ENCODE data around the gene MFAP2.

The MFAP2 gene, protein sequence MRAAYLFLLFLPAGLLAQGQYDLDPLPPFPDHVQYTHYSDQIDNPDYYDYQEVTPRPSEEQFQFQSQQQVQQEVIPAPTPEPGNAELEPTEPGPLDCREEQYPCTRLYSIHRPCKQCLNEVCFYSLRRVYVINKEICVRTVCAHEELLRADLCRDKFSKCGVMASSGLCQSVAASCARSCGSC

DNA sequence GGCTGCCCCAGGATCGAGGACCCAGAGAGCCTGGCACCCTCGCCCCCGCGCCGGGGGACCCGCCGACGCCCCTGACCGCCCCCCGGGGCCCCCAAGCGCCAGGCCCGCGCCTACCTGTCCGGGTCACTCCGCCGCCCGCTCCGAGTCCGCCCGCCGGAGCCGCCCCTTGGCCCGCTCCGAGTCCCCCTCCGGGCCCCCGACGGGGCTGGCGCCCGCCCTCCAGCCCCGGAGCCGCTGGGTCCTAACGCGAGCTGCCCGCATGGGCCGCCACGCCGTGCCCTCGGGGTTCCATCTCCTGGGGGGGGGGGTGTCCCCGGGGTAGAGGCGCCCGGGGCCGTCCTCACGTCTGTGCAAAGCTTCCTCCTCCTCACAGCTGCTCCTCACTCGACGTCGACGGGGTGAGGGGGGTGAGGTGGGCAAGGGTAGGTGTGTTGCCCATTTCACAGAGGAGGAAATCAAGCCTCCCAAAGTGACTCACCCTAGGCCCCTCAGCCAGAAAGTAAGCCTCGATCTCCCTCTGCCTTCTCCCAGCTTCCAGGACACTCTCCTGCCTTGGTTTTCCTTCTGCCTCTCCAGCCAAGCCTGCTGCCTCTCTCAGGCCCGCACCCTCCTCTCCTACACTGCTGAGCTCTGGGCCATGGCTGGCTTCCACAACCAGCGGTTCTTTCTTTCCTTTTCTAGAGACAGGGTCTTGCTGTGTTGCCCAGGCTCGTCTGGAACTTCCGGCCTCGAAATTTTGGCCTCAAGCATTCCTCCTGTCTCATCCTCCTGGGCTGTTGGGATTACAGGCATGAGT lies at the start of gene MFAP2:
Gene MFAP2, minus strand, starts transcription at position 148 of the 796 bp plus-strand sequence. CDS start 2,347 bp downstream, outside the sequence.
- DNase-seq (ENCODE audit: low read depth in 2 of 2): no peak

DNA sequence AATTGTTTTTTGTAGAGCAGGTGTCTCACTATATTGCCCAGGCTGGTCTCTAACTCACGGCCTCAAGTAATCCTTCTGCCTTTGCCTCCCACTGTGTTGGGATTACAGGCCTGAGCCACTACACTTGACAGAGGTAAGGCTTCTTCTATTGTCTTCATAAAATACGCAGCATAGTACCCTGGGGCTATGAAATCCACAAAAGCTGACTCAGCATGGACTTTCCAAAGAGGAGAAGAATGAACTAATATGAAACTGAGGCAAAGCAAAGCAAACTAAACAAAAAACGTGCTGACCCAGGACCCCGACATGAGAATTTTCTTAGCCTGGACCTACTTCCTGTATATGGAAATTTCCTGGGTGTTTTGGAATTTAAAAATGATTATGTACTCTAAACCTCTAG lies 49.8 kb upstream of the MFAP2 start:
- no peak for DNase-seq (ENCODE audit: low read depth in 2 of 2)

DNA sequence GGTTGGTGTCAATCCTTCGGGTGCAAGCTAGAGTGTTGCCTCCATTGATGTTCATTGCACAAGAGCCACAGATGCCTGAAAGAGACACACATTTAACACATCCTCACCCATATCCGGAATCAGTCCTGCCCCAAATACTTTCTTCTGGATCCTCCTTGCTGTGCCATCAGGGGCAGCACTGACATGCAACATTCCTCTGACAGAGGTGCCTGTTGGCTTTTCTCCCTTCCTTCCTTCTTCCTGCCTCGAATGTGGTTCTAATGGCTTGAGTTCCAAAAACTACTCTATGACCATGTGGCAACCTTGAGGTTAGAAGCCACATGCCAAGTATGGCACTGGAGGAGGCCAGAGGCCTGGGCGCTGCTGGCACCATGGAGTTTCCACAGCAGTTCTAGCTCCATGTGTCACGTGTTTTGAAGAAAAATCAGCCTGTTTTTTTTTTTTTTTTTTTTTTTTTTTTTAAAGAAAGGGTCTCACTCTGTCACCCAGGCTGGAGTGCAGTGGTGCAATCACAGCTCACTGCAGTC lies 48.3 kb upstream of the MFAP2 start:
- DNase-seq (ENCODE audit: low read depth in 2 of 2): no peak

DNA sequence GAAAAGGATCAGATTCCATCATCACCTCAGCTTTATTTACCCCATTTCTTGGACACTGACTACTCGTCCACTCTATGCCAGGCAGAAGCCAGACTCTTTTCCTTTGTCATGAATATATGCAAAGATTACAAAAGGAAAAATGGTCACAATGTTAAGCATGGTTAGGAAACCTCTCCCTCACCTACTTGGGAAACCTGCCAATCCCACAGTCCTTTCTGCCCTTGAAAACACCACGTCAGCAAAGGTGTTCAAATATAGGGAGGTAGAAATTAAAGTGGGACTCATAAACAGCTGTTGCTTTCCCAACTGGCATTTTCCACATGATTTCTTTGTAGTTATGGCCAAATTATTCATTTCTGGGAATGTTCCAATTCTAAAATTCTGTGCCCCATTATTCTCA lies 47.5 kb upstream of the MFAP2 start:
- DNase-seq (ENCODE audit: low read depth in 2 of 2): no peak

DNA sequence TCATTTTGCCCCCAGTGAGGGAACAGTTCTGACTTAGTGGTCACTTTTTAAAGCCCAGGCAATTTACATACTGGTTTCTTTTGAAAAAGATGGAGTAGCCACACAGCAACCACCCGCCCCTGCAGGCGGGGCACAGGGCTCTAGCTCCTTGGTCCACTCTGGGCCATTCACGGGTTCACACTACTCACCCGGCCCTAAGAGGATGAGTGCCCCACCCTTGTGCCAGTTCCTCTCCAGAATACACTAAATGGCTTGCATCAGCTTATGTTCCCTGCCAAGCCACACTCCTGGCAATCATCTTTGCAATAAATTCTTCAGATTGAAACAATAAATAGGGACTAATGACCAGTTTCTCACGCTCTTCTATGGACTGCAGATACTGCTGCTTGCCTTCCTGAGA lies 47.0 kb upstream of the MFAP2 start:
- DNase-seq (ENCODE audit: low read depth in 2 of 2): no peak

DNA sequence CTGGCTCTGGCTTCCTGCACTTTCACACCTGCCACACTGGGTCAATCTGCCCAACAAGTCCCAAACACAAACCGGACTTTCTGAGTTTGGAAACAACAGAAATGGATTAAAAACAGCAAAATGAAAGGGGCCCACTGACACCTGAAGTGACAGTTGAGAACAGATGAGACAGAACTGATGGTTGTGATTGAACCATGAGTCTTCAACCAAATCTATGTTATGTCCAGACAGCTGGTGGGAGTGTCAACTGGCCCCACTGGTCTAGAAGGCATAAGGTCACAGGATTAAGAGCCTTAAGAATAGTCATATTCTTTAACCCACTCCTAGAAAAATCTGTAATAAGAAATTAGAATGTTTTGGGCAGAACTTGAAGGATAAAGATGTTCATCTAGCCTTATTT lies 44.3 kb upstream of the MFAP2 start:
- no peak for DNase-seq (ENCODE audit: low read depth in 2 of 2)

DNA sequence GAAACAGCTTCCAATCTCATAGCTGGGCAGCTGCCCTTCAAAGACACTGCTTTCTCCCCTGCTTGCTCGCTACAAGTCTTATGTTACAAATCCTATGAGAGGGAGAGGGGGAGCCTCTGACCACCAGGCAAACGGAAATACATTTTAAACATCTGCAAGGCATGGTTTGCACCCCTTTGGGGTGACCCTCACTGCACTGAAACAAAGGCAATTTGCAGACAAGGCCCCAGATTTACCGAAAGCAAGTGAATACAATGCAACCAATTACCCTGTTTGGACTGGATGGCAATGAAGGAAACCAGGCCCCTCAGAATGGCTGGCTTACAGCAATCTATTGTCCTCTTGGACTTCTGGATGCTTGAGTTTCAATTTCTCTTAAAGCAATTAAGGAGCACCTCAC lies 43.2 kb upstream of the MFAP2 start:
- no peak for DNase-seq (ENCODE audit: low read depth in 2 of 2)

DNA sequence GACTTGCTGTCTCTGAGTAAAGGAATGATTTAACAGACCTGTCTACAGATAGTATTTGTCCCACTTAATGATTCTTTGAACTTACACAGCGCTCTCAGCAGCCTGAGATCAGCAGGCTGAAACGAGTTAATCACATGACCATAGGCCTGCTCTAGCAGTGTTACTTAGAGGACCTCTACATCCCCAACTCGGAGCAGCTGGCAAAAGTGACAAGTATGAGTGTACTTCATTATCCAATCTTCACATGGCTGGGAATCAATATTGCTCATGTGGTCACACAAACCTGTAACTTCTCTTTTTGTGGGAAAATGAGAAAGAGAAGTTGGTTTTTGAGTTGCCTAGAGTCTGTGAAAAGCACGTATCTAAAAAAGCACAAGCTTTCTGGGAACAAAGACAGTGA lies 42.7 kb upstream of the MFAP2 start:
- no peak for DNase-seq (ENCODE audit: low read depth in 2 of 2)

DNA sequence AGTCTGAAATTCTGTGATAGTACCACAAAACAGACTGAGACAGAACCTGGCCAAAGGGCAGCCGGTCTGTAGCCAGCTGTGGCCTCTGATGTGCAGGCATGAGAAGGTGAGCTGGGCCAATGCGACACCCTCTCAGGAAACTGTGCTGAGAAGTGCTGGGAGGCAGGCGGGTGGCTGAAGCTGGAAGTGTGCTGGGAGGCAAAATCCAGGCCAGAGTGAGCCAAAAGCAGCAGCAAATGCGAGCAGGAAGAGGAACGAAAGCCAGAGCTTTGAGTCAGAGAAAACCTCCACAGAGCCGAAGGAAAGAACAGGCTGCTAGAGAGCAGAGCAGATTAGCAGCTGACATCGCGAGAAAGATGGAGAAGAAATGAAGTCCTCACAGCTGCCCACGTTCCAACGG lies 41.5 kb upstream of the MFAP2 start:
- DNase-seq (ENCODE audit: low read depth in 2 of 2): no peak

DNA sequence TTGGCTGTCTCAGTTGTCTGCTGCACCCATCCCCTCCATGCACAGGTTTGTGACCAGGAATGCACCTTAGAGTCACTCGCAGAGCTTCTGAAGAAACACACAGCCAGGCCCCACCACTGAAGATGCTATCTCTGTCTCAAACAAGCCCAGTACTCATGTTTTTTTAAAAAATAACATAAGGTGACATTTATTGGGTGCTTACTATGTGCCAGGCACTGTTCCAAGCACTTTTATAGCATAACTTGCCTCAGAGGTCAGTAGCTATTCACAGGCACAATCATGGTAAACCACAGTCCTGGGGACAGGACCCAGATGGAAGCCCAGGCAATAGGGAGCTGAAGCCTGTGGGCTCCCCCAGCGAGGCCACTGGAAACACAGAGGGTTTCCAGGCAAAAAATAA lies 40.1 kb upstream of the MFAP2 start:
- DNase-seq (ENCODE audit: low read depth in 2 of 2): no peak

DNA sequence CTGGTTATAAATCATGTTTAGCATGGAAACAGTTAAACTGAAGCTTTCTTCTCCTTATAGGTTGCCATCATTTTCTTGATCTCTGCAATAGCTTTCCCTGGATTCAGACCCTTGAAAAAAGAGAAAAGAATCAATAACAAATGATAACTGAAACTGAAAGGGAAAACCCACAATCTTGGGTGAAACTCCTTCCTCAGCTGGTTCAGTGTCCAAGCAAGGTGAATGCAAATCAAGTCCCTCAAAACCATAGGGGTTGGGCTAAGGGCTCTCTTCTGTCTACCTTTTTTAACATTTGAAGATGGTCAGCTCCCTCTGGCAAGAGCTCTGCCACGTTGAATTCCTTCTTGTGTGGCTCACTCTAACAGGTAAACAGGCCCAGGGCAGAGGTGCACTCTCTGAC lies 38.4 kb upstream of the MFAP2 start:
- DNase-seq (ENCODE audit: low read depth in 2 of 2): no peak

DNA sequence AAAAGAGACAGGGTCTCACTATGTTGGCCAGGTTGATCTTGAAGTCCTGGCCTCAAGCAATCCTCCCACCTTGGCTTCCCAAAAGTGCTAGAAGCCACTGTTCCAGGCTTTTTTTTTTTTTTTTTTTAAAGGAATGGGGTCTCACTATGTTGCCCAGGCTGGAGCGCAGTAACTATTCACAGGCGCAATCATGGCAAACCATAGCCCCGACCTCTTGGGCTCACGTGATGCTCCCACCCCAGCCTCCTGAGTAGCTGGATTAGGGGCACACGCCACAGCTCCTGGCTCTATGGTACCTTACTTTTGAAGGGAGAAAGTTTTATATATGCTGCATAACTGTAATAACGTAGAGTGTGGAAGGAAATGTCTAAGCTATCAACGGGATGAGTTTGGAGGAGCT lies 37.0 kb upstream of the MFAP2 start:
- DNase-seq (ENCODE audit: low read depth in 2 of 2): no peak

DNA sequence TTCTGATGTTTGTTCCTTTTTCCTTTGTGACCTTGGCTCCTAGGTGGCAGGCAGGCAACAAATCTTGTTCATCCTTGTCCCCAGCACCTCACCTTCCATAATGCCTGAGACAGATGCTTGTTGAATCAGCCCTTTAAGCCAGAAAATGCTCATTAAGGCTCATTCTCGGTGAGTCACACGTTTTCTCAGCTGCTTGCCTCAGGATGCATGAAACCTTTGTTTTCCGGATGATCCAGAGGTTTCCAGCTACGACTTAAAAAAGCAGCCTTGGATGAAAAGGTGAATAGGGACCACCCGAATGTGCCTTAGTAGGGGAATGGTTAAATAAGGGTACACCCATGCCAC lies 35.9 kb upstream of the MFAP2 start:
- DNase-seq (ENCODE audit: low read depth in 2 of 2): no peak

DNA sequence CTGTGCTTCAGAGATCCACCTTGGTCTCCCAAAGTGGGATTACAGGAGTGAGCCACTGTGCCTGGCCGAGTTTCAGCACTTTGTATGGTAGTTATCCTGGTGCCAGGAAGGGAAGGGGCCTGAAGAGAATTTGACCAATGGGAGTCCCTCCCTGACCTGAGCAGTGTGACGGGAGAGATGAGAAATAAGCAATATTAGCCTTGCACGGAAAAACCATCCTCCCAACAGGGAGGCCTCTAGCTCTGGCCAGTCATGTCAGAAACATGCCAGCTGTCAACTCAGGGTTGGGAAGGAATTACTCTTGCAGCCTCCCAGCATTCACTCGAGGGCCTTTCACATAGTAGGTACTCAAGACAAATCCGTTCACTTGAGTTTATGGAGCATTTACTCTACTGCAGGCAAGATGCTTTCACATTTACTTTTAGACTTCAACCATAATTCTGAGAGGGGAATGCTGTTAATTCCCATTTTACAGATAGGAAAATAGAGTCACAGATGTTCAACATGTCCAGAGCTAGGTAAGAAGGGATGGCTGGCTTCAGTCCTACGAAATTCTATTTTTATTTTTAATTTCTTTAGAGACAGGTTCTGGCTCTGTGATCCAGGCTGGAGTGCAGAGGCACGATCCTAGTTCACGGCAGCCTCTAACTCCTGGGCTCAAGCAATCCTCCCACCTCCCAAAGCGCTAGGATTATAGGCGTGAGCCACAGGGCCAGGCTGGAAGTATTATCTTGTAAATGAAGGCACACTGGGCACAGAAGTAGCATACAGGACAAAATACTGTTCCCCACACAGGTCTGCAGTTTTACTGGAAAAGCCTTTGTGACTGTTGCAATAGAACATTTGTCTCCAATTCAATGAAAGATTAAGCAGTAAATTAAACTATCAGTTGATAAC lies 34.5 kb upstream of the MFAP2 start:
- no peak for DNase-seq (ENCODE audit: low read depth in 2 of 2)

DNA sequence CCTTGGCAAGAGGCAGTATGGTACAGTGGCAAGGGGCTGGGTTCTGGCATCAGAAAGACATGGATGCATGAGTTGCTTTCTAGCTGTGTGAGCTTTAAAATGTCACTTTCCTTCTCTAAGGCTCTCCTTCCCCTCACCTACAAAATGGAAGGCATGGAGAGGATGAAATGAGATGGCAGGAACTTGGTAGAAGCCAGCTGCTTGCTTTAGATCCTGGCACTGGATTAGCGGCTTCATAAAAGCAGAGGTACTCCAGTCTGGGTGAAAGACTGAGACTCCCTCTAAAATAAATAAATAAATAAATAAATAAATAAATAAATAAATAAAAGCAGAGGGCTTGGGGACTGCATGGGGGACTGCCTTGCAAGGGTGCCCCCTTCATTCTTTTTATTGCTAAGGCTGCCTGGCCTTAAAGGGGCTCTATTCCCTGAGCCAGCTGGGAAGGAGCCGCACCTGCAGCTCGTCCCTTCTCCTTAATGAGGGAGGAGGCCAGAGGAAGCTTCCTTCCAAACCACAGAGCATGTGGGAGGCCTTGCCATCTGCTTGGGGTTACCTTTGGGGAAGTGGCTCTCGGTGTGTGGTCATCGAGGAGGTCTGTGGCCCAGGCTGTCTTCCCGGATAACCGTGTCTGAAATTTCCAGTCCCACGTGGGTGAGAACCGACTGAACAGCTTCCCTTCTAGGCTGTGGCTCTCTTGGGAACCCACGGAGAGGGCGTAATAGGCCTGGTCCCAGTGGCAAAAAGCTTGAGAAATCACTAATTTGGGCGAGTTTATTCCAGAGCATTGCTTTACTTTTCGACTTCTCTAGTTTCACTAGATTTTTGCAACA lies 33.3 kb upstream of the MFAP2 start:
- DNase-seq (ENCODE audit: low read depth in 2 of 2): no peak

DNA sequence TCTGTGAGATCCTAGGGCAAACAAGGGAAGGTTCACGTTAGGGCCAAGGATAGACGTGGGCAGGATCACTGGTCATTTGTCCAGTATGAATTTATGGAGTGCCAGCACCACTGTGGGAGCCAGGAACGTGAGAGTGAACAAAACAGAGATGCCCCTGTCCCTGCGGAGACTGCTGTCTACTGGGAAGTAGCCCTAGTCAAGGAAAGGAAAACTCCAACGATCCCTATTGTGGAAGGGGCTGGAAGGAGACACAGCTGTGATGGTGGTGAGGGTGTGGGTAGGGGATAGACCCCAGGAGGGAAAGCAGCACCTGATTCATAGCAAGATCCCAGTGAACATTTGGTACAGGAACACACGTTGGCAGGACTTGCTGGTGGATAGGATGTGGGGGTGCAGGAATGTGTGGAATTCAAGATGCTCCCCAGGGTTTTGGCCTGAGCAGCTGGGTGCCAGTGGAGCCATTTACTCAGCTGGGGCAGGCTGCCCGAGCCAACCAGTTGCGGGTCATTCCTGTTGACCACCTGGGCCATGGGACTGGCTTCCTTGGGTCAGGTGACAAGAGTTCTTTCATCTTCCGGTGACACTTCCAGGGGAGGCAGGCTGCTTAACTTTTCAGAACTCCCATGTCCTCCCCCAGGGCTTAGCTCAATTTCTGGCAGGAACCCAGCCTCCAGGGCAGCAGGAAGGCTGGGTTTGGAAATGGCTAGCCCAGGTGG lies 32.5 kb upstream of the MFAP2 start:
- no peak for DNase-seq (ENCODE audit: low read depth in 2 of 2)

DNA sequence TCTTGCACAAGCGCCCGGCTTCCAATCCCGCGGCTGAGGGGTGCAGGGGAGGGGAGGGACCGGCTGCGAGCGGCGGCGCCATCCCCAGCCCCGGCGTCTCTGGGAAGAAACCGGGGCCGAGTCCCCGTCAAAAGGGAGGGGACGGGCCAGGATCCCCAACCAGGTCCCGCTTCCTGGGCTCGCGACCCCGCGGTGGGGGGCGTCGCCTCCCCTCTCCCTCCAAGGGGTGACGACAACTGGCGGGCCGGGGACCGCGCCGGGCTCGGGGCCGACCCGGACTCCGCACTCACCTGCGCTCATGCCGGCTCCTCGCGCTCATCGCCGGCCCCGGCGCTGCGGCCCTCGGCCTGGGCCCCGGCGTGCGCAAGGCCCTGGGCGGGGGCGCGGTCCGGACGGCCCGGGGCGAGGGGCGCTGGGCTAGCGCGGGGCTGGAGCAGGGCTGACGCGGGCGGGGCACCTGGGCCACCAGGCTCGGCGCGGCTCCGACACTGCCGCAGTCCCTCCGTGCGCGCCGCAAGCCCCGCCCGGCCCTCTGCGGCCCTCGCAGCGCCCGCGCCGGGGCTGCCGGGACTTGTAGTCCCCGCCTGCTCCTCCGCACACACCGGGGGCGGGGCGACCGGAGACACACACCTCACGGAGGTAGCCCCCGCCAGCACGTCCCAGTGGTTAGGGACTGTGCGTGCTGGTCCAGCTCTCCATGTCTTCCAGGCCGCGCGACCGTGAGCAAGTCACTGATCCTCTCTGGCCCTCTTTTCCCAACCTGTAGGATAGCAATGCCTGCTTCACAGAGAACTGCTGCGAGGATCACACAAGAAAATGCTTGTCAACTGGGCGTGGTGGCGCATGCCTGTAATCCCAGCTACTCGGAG lies 31.3 kb upstream of the MFAP2 start, which contains the start of gene ATP13A2:
Gene ATP13A2, minus strand, starts transcription at position 490 of the 869 bp plus-strand sequence. Its CDS starts 190 bp downstream, at position 300.
- DNase-seq (ENCODE audit: low read depth in 2 of 2): peak; percentile 68 to 69

DNA sequence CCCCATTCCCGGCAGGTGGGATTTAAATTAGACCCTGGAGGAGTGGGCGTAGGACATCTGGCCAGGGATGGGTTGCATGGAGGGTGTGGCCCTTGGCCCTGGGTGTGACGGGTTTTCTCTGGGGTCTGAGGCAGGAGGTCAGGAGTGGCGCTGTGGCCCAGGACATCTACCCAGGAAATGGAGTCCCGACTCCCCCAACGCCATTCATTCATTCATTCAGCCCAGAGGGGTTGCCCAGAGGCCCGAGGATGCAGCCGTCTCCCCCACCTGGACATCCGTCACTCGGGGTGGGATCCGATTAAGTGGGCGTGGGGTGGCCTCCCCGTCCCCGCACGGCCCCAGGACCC lies 30.6 kb upstream of the MFAP2 start:
- no peak for DNase-seq (ENCODE audit: low read depth in 2 of 2)

DNA sequence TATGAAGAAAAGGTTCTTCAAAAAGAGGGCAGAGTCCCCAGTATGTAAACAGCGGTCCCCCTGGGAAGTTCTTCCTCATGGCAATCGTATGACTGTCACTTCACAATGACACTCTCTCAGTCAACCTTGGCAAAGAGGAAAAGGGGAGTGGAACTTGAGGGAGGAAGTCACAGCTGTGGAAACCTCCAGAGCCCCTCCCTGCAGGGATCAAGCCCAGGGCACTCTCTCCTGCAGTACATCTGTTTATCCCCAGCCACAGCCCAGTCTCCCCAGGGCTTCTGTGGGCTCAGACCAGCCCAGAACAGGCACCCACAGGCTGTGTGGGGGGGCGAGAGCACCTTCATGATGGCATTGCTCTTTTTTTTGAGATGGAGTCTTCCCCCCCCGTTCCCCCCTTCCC lies 29.3 kb upstream of the MFAP2 start:
- no peak for DNase-seq (ENCODE audit: low read depth in 2 of 2)
